Activated CD8-positive, alpha-beta T cell treated with anti-CD3 and anti-CD28 coated beads, Interleukin-2, amount 10 ng/mL, durations not matched to agents 7 days and 5 days (primary cell): ENCODE measurements around the gene TMEM183A. TPM values are rescaled to one million over a fixed set of nuclear protein-coding genes. Genes with fewer than 3 reads are reported as not detected.

Experiments
- ATAC-seq: fragments of 150-1000 bp; cut with Tn5 transposase; one replicate; pipeline ENCODE4 v1.10.0; 2021; ENCODE audit warnings: moderate library complexity
- CTCF ChIA-PET: fragments of 350-600 bp; sonication (Branson Sonifier 250); formaldehyde crosslinking; loops from one replicate; lab custom pipeline; 2021; ENCODE audit warnings: antibody characterized with exemption; lab: Charles Lee
- POLR2A ChIA-PET: fragments of 350-600 bp; sonication (Branson Sonifier 250); formaldehyde crosslinking; loops from one replicate; lab custom pipeline; 2021; ENCODE audit warnings: antibody characterized with exemption; lab: Charles Lee
- DNase-seq: peaks from one replicate; pipeline ENCODE4 v3.0.0-alpha.2; 2020
- H3K27ac Mint-ChIP-seq: one replicate; pipeline ENCODE4 v1.8.0; 2021; ENCODE audit warnings: mild to moderate bottlenecking, mixed read lengths
- H3K27me3 Mint-ChIP-seq: one replicate; pipeline ENCODE4 v1.8.0; 2021; ENCODE audit warnings: low read depth, mixed read lengths
- H3K36me3 Mint-ChIP-seq: one replicate; pipeline ENCODE4 v1.8.0; 2021; ENCODE audit warnings: low read depth, mixed read lengths
- H3K4me1 Mint-ChIP-seq: one replicate; pipeline ENCODE4 v1.8.0; 2021; ENCODE audit warnings: low read depth, mixed read lengths
- H3K4me3 Mint-ChIP-seq: one replicate; pipeline ENCODE4 v1.8.0; 2021; ENCODE audit warnings: mild to moderate bottlenecking, mixed read lengths
- H3K9me3 Mint-ChIP-seq: one replicate; pipeline ENCODE4 v1.8.0; 2022; ENCODE audit warnings: mixed read lengths; ENCODE audit not compliant: insufficient read depth
- total RNA-seq, 2 experiments: library from RNA; stranded (reverse); gene quantifications; one replicate each; pipeline ENCODE4 v1.2.3, GENCODE V29; 2021

The TMEM183A gene
- total RNA-seq, 2 experiments from 2014 or later: 78.3 to 81.3 TPM

DNA sequence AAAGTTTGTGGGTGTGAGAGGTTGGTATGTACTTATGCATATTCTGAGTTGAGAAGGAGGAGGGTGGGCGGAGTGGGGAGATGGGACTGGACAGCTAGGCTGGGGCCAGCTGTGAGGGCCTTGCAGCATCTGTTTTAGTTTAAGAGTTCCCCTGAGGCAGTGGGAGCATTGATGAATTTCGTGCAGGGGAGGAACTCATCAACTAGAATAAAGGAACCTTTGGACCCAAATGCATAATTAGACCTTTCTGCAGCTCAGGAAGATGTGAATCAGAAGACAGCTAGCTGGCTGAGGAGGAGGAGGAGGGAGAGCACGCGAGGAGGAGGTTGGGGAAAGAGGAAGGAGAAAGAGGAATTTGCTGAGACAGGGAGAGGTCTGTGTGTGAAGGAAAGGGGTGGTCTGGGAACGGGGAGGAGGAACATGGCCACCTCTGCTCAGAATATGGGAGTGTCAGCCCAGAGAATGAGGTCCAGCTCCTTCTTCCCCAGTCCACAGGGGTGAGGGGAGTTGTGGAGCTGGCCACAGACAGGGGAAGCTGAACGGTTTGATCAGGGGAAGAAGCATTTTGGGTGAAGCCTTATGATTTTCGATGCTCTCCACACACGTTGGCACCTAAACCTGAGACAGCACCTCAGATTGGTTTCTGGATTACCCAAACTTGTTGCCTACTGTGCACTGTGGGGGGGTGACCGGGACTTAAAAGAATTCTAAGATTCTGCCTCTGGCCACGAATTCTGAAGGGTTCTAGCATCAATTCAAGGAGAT, 50.9 kb downstream of the TMEM183A start:
- no peaks in the 10 kb centered on the region for H3K9me3 Mint-ChIP-seq
- ChIA-PET POLR2A (interaction anchor here (1.1 kb wide), 1 partner anchor 19 kb away, joined by 3 read pairs; no protein-coding TSS in a partner anchor), CTCF (interaction anchor here (1.0 to 3.8 kb wide), 4 partner anchors 8 to 158 kb away, joined by 3 to 17 read pairs (median 6); no protein-coding TSS in a partner anchor)
- no peak overlapping the region for H3K4me3 Mint-ChIP-seq
- peaks cover 3% of the 10 kb centered on the region for H3K36me3 Mint-ChIP-seq
- no peak overlapping the region for H3K27ac Mint-ChIP-seq
- DNase-seq (no peak), ATAC-seq (no peak)
- no peaks in the 10 kb centered on the region for H3K27me3 Mint-ChIP-seq
- no peaks in the 10 kb centered on the region for H3K4me1 Mint-ChIP-seq

DNA sequence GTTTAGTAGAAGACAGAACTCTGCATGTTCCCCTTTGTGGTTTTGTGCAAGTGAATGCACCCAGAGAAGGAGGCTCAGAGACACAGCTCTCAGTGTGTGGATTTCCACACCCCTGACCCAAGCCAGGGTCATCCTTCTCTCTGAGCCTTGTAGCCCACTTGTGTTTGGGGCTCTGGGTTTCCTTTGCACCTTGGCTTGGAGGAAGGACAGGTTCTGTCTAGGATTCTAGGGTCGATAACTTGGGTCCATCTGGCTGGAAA, 51.4 kb downstream of the TMEM183A start:
- H3K4me3 Mint-ChIP-seq: no peak overlapping the region
- peaks cover 3% of the 10 kb centered on the region for H3K36me3 Mint-ChIP-seq
- H3K27me3 Mint-ChIP-seq: no peaks in the 10 kb centered on the region
- H3K4me1 Mint-ChIP-seq: peaks cover 5% of the 10 kb centered on the region
- DNase-seq: no peak
- ChIA-PET CTCF (interaction anchor here (3.4 to 3.8 kb wide), 2 partner anchors 19 to 157 kb away, joined by 10 to 17 read pairs; no protein-coding TSS in a partner anchor), POLR2A (no interaction called here)
- H3K9me3 Mint-ChIP-seq: no peaks in the 10 kb centered on the region
- H3K27ac Mint-ChIP-seq: no peak overlapping the region
- ATAC-seq: no peak

DNA sequence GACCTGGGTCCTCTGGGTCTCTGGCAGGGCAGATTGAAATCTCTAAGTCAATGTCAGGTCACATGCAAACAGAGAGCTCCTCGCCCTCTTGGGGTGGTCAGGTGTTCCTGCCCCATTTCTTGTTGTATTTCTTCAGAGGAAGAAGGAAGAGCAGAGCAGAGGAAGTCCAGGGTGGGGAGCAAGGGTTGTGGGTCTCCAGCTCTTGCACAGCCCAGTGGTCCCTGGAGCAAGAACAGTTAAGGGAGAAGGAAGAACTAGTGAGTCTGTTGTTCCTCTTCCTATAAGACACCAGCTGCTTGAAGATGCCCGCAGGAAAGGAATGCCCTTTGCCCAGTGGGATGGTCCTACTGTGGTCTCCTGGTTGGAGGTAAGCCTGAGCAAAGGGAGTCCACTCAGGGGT, 52.3 kb downstream of the TMEM183A start:
- H3K4me3 Mint-ChIP-seq: no peak overlapping the region
- no peak overlapping the region for H3K27ac Mint-ChIP-seq
- ATAC-seq: no peak
- DNase-seq: no peak
- ChIA-PET POLR2A (no interaction called here), CTCF (interaction anchor here (3.8 kb wide), 1 partner anchor 20 kb away, joined by 17 read pairs; no protein-coding TSS in a partner anchor)
- no peaks in the 10 kb centered on the region for H3K9me3 Mint-ChIP-seq
- no peaks in the 10 kb centered on the region for H3K27me3 Mint-ChIP-seq
- H3K4me1 Mint-ChIP-seq: peaks cover 5% of the 10 kb centered on the region
- H3K36me3 Mint-ChIP-seq: peaks cover 3% of the 10 kb centered on the region

DNA sequence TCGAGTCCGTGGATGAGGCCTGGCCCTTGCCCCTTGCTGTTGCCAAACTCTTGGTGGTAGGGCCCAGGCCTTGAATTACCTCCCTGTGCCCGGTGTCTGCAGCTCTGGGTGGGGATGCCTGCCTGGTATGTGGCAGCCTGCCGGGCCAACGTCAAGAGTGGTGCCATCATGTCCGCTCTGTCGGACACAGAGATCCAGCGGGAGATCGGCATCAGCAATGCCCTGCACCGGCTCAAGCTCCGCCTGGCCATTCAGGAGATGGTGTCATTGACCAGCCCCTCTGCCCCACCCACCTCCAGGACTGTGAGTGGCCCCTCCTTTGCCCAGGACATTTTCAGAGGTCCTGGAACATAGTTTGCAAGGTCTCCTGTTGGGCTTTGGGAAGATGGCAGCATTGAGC, 52.9 kb downstream of the TMEM183A start:
- Mint-ChIP-seq H3K36me3 (peaks cover 3% of the 10 kb centered on the region), H3K27ac (no peak overlapping the region), H3K4me1 (peaks cover 5% of the 10 kb centered on the region), H3K4me3 (no peak overlapping the region), H3K27me3 (no peaks in the 10 kb centered on the region), H3K9me3 (no peaks in the 10 kb centered on the region)
- ChIA-PET CTCF (interaction anchor here (3.8 kb wide), 1 partner anchor 20 kb away, joined by 17 read pairs; no protein-coding TSS in a partner anchor), POLR2A (no interaction called here)
- DNase-seq (no peak), ATAC-seq (no peak)

DNA sequence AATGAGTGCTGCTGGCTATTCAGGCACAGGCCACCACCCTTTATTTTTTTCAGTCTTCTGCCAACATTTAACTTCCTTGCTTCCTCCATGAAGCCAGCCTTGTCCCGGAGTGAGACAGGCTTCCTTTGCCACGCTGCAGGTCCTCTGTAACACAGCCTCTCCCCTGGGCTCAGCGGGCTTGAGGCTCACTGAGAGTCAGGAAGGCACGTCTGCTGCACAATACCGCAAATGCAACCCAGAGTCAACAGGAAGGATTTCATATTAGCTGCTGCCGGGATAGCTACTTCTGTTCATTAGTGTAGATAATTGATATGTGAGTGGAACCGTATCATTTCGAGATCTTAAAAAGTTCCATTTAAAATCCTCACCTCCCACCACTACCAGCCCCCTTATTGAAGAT, 56.1 kb downstream of the TMEM183A start:
- Mint-ChIP-seq H3K27ac (no peak overlapping the region), H3K9me3 (no peaks in the 10 kb centered on the region), H3K4me3 (no peak overlapping the region), H3K4me1 (peaks cover 5% of the 10 kb centered on the region), H3K27me3 (no peaks in the 10 kb centered on the region), H3K36me3 (no peaks in the 10 kb centered on the region)
- ChIA-PET CTCF (interaction anchor here (1.0 to 1.2 kb wide), 3 partner anchors 23 to 153 kb away, joined by 3 to 4 read pairs (median 3); no protein-coding TSS in a partner anchor), POLR2A (no interaction called here)
- no peak for ATAC-seq
- no peak for DNase-seq

DNA sequence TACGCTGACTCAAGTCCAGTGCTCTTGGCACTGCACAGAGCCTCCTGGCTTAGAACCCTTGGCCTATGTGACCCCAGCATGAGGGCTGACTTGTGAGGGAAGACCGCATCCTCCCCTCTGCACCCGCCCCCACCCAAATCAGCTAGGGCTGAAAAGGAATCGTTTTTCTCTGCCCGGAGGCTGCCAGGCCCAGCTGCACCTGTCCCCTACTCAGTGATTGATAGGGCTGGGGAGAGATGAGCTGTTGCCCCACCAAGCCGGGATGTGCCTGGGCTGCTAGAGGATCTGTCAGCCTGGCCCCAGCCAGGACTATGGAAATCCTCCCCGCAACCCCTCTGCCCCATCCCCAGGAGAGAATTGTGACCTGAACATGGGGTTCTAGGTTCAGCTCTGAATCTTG, 58.0 kb downstream of the TMEM183A start:
- ChIA-PET POLR2A (no interaction called here), CTCF (interaction anchor here (2.2 kb wide), 1 partner anchor 26 kb away, joined by 13 read pairs; no protein-coding TSS in a partner anchor)
- Mint-ChIP-seq H3K4me1 (peaks cover 8% of the 10 kb centered on the region), H3K4me3 (no peak overlapping the region), H3K36me3 (no peaks in the 10 kb centered on the region), H3K9me3 (no peaks in the 10 kb centered on the region), H3K27ac (no peak overlapping the region), H3K27me3 (no peaks in the 10 kb centered on the region)
- DNase-seq (no peak), ATAC-seq (no peak)

DNA sequence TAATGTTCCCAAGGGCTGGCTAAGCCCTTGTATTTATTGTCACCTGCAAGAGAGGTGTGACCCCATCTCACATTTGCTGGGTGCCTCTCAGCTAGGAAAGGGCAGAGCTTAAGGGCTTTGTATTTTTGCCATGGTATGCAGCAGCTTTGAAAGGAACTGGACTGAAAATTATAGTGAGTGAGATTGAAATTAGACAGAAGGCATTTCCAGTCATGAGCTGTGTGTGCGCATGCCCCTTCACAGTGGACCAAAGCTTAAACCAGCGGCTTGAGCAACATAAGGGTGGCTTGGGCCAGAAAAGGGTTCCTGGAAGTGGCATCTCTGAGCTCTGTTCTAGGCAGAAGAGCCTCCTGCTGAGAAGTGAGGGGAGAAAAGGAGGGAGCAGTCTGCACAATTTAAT, 58.8 kb downstream of the TMEM183A start:
- Mint-ChIP-seq H3K9me3 (no peaks in the 10 kb centered on the region), H3K4me3 (no peak overlapping the region), H3K36me3 (no peaks in the 10 kb centered on the region), H3K27ac (no peak overlapping the region), H3K4me1 (peaks cover 8% of the 10 kb centered on the region), H3K27me3 (no peaks in the 10 kb centered on the region)
- ChIA-PET CTCF (interaction anchor here (1.2 to 2.2 kb wide), 3 partner anchors 9 to 149 kb away, joined by 3 to 13 read pairs (median 4); no protein-coding TSS in a partner anchor), POLR2A (no interaction called here)
- no peak for DNase-seq
- ATAC-seq: no peak

DNA sequence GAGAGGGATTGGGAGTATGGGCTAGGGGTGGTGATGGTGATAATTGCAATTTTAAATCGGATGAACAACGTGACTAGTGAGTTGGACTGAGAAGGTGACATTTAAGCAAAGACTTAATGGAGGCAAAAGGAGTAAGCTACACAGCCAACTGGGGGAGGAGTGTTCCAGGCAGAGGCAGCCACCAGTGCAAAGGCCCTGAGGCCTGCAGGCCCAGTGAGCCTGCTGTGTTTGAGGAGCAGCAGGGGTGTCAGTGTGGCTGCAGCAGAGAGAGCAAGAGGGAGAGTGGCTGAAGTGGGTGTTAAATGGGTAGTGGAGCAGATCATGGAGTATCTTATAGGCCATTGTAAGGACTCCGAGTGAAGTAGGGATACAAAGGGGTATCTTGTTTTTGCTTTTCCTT, 59.8 kb downstream of the TMEM183A start:
- peaks cover 8% of the 10 kb centered on the region for H3K4me1 Mint-ChIP-seq
- ChIA-PET POLR2A (no interaction called here), CTCF (interaction anchor here (1.2 to 2.8 kb wide), 4 partner anchors 10 to 200 kb away, joined by 3 to 13 read pairs (median 5); no protein-coding TSS in a partner anchor)
- no peaks in the 10 kb centered on the region for H3K9me3 Mint-ChIP-seq
- H3K36me3 Mint-ChIP-seq: peaks cover 2% of the 10 kb centered on the region
- ATAC-seq: no peak
- H3K27ac Mint-ChIP-seq: no peak overlapping the region
- no peak for DNase-seq
- H3K27me3 Mint-ChIP-seq: no peaks in the 10 kb centered on the region
- H3K4me3 Mint-ChIP-seq: no peak overlapping the region

DNA sequence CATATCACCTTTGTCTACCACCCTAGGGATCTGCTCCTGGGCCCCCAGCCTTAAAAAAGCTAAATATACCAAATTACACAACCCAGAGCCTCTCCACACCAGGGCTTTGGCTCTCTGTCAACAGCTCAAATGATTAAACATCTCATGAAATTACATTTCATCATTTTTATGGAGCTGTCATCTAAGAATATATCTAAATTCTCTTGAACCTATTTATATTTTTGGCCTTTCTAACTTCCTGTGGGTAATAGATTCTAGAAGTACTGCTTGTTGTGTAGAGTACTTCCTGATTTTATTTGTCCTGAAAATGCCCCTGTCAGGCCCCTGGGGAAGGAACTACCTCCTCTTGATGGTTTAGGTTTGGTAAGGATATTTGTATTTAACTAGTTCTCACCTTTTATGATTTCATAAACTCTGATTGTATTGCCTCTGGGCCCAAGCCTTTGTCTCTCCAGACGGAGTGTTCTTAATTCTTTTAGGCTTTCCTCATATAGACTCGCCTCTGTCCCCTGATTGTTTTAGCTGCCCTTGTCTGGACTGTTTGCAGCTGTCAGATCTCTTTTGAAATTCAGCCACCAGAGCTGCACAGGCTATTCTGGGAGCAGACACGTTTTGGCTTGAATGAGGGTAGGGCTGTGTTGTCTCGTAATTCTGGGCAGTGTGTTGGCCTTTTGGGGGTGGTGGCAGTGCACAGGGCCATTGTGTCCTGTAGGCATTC, 62.0 kb downstream of the TMEM183A start:
- no peaks in the 10 kb centered on the region for H3K9me3 Mint-ChIP-seq
- no peak overlapping the region for H3K4me3 Mint-ChIP-seq
- H3K27ac Mint-ChIP-seq: no peak overlapping the region
- H3K27me3 Mint-ChIP-seq: peaks cover 3% of the 10 kb centered on the region
- peaks cover 3% of the 10 kb centered on the region for H3K4me1 Mint-ChIP-seq
- no peak for ATAC-seq
- ChIA-PET CTCF (interaction anchor here (0.9 to 2.8 kb wide), 5 partner anchors 12 to 198 kb away, joined by 3 to 10 read pairs (median 3); no protein-coding TSS in a partner anchor), POLR2A (no interaction called here)
- peaks cover 2% of the 10 kb centered on the region for H3K36me3 Mint-ChIP-seq
- DNase-seq: no peak

DNA sequence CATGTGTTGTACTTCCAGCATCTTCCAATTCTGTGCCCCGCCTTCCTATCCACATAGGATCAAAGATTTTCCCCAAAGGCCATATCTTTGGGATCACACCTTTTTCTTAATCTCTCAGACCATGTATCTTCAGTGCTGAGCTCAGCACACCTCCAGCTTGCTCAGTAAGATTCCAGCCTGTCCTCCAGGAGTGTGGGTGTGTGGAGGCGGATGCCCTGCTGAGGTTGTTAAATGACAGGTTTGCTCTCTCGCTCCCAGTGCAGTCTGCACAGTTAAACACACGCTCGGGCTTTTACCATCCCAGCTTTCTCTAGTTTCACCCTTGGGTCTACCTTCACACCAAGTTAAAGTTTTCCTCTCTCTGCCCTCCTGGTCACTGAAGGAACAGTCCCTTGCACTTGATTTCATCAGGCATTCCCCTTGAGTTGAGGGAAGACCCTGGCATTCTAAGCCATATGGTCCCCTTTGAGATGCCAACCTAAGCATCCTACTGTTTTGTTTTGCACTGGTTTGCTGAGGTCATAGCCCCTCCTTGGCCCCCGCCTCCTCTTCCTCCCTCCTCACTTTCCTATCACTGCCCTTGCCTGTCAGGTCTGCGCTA, 64.9 kb downstream of the TMEM183A start:
- ChIA-PET CTCF (interaction anchor here (0.6 to 1.6 kb wide), 2 partner anchors 10 to 12 kb away, joined by 3 to 4 read pairs; no protein-coding TSS in a partner anchor), POLR2A (no interaction called here)
- Mint-ChIP-seq H3K4me3 (no peak overlapping the region), H3K27me3 (peaks cover 16% of the 10 kb centered on the region), H3K4me1 (peaks cover 13% of the 10 kb centered on the region), H3K36me3 (peaks cover 6% of the 10 kb centered on the region), H3K27ac (no peak overlapping the region), H3K9me3 (no peaks in the 10 kb centered on the region)
- ATAC-seq (no peak), DNase-seq (no peak)

DNA sequence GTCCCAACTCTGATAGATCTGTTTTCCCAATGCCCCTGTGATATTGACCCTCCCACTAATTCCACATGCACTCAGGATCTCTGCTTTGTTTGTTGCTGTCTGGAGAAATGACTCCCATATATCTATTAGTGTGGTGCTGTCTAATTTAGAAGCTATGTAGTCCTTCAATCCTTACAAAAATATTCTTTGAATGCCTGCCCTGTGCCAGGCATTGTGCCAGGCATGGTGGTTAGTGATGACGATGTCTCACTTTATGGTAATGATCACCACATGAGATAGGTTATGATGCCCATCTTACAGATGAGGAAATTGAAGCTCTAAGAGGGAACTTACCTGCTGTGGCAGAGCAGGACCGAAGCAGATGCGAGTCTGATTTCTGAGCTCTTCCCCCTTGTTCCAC, 65.7 kb downstream of the TMEM183A start:
- Mint-ChIP-seq H3K36me3 (peaks cover 6% of the 10 kb centered on the region), H3K9me3 (no peaks in the 10 kb centered on the region), H3K27me3 (peaks cover 23% of the 10 kb centered on the region), H3K4me1 (peaks cover 13% of the 10 kb centered on the region), H3K27ac (no peak overlapping the region), H3K4me3 (no peak overlapping the region)
- CTCF ChIA-PET: interaction anchor here (0.6 to 1.6 kb wide), 3 partner anchors 10 to 697 kb away, joined by 4 to 5 read pairs (median 4); no protein-coding TSS in a partner anchor
- POLR2A ChIA-PET: interaction anchor here (0.6 kb wide), 1 partner anchor 195 kb away, joined by 3 read pairs; no protein-coding TSS in a partner anchor
- ATAC-seq (no peak), DNase-seq (no peak)
